A673 (cell line): ENCODE results near the gene NBAS. TPM values are rescaled to one million over a fixed set of nuclear protein-coding genes. Genes with fewer than 3 reads are reported as not detected.

Experiments
- BruUV-seq: library from RNA; stranded (reverse); fragments of 400-500 nt; replicated peaks from 2 replicates; lab custom pipeline; 2021; lab: Mats Ljungman, UMichigan
- CTCF ChIA-PET: fragments of 300-600 bp; sonication (Branson Sonifier 250); formaldehyde crosslinking; loops from one replicate; lab custom pipeline; 2022; ENCODE audit warnings: antibody characterized with exemption; lab: Charles Lee
- POLR2A ChIA-PET: fragments of 300-600 bp; sonication (Branson Sonifier 250); formaldehyde crosslinking; loops from one replicate; lab custom pipeline; 2022; ENCODE audit warnings: antibody characterized with exemption; ENCODE audit not compliant: low non-redundant PET; lab: Charles Lee
- DNase-seq: peaks from one replicate; pipeline ENCODE4 v3.0.0-alpha.2; 2015; ENCODE audit warnings: low spot score
- H3K27ac ChIP-seq: fragments of 200-600 bp; sonication (generic); 2 replicates; pipeline ENCODE4 v1.5.1; 2016; ENCODE audit warnings: mixed run types, low read depth, mild to moderate bottlenecking, mixed read lengths, antibody characterized with exemption, low read length; ENCODE audit not compliant: poor library complexity, severe bottlenecking
- H3K27me3 ChIP-seq: fragments of 200-600 bp; sonication (generic); replicated peaks from 2 replicates; pipeline ENCODE4 v1.6.1; 2017; ENCODE audit warnings: mixed run types, low read depth, mild to moderate bottlenecking, mixed read lengths, antibody characterized with exemption, low read length; ENCODE audit not compliant: insufficient read depth, poor library complexity
- H3K36me3 ChIP-seq: fragments of 200-600 bp; sonication (generic); 2 replicates; pipeline ENCODE4 v1.6.1; 2016; ENCODE audit warnings: mixed run types, mild to moderate bottlenecking, mixed read lengths, antibody characterized with exemption, low read length; ENCODE audit not compliant: insufficient read depth, poor library complexity, severe bottlenecking
- H3K4me1 ChIP-seq: fragments of 200-600 bp; sonication (generic); 2 replicates; pipeline ENCODE4 v1.6.1; 2017; ENCODE audit warnings: mixed run types, mild to moderate bottlenecking, mixed read lengths, antibody characterized with exemption, low read length; ENCODE audit not compliant: insufficient read depth, poor library complexity, severe bottlenecking
- H3K4me3 ChIP-seq: fragments of 200-600 bp; sonication (generic); 2 replicates; pipeline ENCODE4 v1.5.1; 2016; ENCODE audit warnings: low read depth, mixed run types, mild to moderate bottlenecking, mixed read lengths, low read length; ENCODE audit not compliant: poor library complexity, severe bottlenecking
- H3K9me3 ChIP-seq: fragments of 200-600 bp; sonication (generic); 2 replicates; pipeline ENCODE4 v1.6.1; 2016; ENCODE audit warnings: mixed run types, low read depth, mild to moderate bottlenecking, mixed read lengths, antibody characterized with exemption, low read length; ENCODE audit not compliant: poor library complexity, severe bottlenecking
- EZH2 ChIP-seq: fragments of 200-600 bp; sonication (generic); IDR thresholded peaks from 2 replicates; pipeline ENCODE4 v1.6.1; 2017; ENCODE audit warnings: borderline replicate concordance, low read depth, mild to moderate bottlenecking, mixed read lengths, antibody characterized with exemption, low read length; ENCODE audit not compliant: poor library complexity, severe bottlenecking
- intact Hi-C: fragments of 100-400 bp; cut with micrococcal nuclease; formaldehyde crosslinking; loops from one replicate; pipeline ENCODE4 v1.10.0; 2022; ENCODE audit not compliant: unreplicated experiment
- total RNA-seq: library from RNA; stranded (reverse); gene quantifications from 2 replicates; pipeline ENCODE4 v1.2.3, GENCODE V29; 2021
- TF ChIP-seq, protein P1 (sequence below): fragments of 300-800, 200-600 bp; sonication (generic); conservative IDR thresholded peaks from 2 replicates; pipeline ENCODE4 v1.5.1; 2017; ENCODE audit warnings: low read depth, mild to moderate bottlenecking, antibody characterized with exemption, low read length, moderate library complexity, mixed read lengths

NBAS gene
- total RNA-seq, 1 experiment from 2014 or later: 38.7 TPM

DNA sequence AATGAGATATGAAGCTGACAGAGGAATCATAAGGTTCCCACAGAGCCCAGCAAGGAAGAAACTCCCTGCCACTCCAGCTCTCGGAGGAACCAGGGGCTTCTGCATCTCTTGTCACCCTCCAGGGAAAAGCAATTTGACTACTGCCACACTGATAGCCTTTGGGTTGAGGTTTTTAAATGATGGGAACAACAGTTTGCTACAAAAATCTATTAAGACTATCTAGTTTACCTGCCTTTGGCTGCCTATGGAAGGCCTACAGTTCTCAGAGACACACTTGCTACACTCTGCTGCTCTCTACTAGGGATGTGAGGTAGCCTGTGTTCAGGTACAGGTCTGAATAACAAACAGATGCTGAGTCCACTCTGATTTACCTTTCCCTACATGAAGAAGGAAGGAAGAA lies 161.9 kb downstream of the NBAS start:
- no peaks in the 10 kb centered on the region for H3K27me3 ChIP-seq
- TF ChIP-seq EZH2: no peak
- TF ChIP-seq, protein P1, sequence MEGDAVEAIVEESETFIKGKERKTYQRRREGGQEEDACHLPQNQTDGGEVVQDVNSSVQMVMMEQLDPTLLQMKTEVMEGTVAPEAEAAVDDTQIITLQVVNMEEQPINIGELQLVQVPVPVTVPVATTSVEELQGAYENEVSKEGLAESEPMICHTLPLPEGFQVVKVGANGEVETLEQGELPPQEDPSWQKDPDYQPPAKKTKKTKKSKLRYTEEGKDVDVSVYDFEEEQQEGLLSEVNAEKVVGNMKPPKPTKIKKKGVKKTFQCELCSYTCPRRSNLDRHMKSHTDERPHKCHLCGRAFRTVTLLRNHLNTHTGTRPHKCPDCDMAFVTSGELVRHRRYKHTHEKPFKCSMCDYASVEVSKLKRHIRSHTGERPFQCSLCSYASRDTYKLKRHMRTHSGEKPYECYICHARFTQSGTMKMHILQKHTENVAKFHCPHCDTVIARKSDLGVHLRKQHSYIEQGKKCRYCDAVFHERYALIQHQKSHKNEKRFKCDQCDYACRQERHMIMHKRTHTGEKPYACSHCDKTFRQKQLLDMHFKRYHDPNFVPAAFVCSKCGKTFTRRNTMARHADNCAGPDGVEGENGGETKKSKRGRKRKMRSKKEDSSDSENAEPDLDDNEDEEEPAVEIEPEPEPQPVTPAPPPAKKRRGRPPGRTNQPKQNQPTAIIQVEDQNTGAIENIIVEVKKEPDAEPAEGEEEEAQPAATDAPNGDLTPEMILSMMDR: no peak
- DNase-seq: no peak
- no peaks in the 10 kb centered on the region for H3K4me1 ChIP-seq
- H3K36me3 ChIP-seq: no peaks in the 10 kb centered on the region
- H3K9me3 ChIP-seq: no peaks in the 10 kb centered on the region
- POLR2A ChIA-PET: no interaction called here
- CTCF ChIA-PET: no interaction called here
- no TSS peak for BruUV-seq
- no peak overlapping the region for H3K27ac ChIP-seq
- intact Hi-C loops: no loop called here
- H3K4me3 ChIP-seq: no peak overlapping the region

DNA sequence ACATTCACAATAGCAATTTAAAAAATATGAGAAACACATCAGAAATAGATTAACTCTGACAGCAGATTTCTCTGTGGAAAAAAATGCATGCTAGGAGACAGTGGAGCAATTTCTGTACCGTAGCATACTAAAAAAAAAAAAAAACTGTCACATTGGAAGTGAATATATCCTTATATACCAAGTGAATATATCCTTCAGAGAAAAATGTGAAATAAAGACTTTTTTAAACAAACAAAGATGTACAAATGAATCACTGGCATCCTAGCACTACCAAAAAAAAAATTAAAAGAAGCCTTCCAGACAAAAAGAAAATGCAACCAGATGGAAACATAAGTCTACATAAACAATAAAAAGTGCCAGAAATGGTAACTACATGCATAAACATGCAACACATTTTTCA lies 169.4 kb downstream of the NBAS start:
- CTCF ChIA-PET: no interaction called here

DNA sequence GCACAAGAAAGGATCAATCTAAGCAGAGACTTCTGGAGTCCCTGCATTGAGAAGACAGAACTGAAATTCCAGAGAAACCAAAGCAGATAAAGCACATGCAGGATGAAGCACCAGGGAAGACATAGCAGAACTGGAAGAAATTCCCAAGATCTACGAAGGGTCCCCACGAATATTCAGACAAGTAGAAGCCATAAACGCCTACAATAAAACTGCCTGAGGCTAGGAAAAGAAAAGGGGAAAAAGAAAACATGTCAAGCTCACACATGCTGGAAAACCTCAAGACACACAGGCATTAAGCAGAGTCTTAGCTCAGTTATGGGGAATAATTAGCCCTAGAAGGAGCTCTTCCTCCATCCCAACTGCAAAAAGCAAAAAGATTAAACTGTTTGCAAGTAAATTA lies 171.2 kb downstream of the NBAS start:
- no TSS peak for BruUV-seq
- intact Hi-C loops: no loop called here
- H3K27me3 ChIP-seq: no peaks in the 10 kb centered on the region
- no peak for DNase-seq
- no peak overlapping the region for H3K27ac ChIP-seq
- CTCF ChIA-PET: no interaction called here
- POLR2A ChIA-PET: no interaction called here
- H3K36me3 ChIP-seq: no peaks in the 10 kb centered on the region
- no peak for TF ChIP-seq EZH2
- TF ChIP-seq, protein P1: no peak
- no peaks in the 10 kb centered on the region for H3K9me3 ChIP-seq
- H3K4me1 ChIP-seq: no peaks in the 10 kb centered on the region
- H3K4me3 ChIP-seq: no peak overlapping the region

More for the DNA sequence above, 169.4 kb downstream of the NBAS start:
- Histone ChIP-seq H3K4me1 (no peaks in the 10 kb centered on the region), H3K27me3 (no peaks in the 10 kb centered on the region), H3K4me3 (no peak overlapping the region), H3K9me3 (no peaks in the 10 kb centered on the region), H3K36me3 (no peaks in the 10 kb centered on the region), H3K27ac (no peak overlapping the region)
- no peak for DNase-seq
- BruUV-seq: no TSS peak
- TF ChIP-seq EZH2: no peak
- TF ChIP-seq, protein P1: no peak
- intact Hi-C loops: no loop called here
- POLR2A ChIA-PET: no interaction called here
